Gastrocnemius medialis (tissue), 4 donors: ENCODE measurements around the gene CIDEB. TPM values are rescaled to one million over a fixed set of nuclear protein-coding genes. Genes with fewer than 3 reads are reported as not detected.
"Not testable (repeated sequence)": the region's sequence is repeated elsewhere in the genome, so short reads cannot be mapped to it uniquely, and the experiment has no call there.

Experiments used
- ATAC-seq, 2 donors: fragments of 150-250 bp; one replicate each; pipeline ENCODE4 v1.9.1; 2016
- DNase-seq, 2 donors: peaks; one replicate each; pipeline ENCODE4 v3.0.0-alpha.2; 2019
- H3K27ac ChIP-seq, 4 donors: fragments of 200-600 bp; sonication (generic); 1 replicate in 1 of 4; 2 replicates in 3 of 4; pipeline ENCODE4 v1.5.1; 2016 to 2018; ENCODE audit warnings: mild to moderate bottlenecking in 2 of 4, moderate library complexity in 1 of 4
- H3K27me3 ChIP-seq, 3 donors: fragments of 200-600 bp; sonication (generic) in 2 of 3; 1 replicate in 1 of 3; 2 replicates in 2 of 3; pipeline versions ENCODE4 v1.5.1 to v1.6.0; 2016 to 2019; ENCODE audit warnings: mild to moderate bottlenecking in 1 of 3, moderate library complexity in 1 of 3
- H3K36me3 ChIP-seq, 2 donors: fragments of 200-600 bp; sonication (generic) in 1 of 2; one replicate each; pipeline ENCODE4 v1.5.1; 2017 to 2018
- H3K4me1 ChIP-seq, 2 donors: fragments of 200-600 bp; sonication (generic) in 1 of 2; one replicate each; pipeline ENCODE4 v1.5.1; 2016 to 2017; ENCODE audit warnings: mild to moderate bottlenecking in 2 of 2
- H3K4me3 ChIP-seq, 4 donors: fragments of 200-600 bp; sonication (generic) in 3 of 4; 1 replicate in 1 of 4; 2 replicates in 3 of 4; pipeline ENCODE4 v1.5.1; 2016 to 2019; ENCODE audit warnings: mild to moderate bottlenecking in 2 of 4
- H3K9me3 ChIP-seq, 3 donors: fragments of 200-600 bp; sonication (generic) in 2 of 3; 1 replicate in 1 of 3; 2 replicates in 2 of 3; pipeline ENCODE4 v1.5.1; 2016 to 2019
- CTCF ChIP-seq, 5 experiments: fragments of 450-650 bp in 3 of 5; fragments of 200-600 bp in 2 of 5; sonication (generic) in 2 of 5; IDR thresholded peaks in 4 of 5; conservative IDR thresholded peaks in 1 of 5; 1 replicate in 4 of 5; 2 replicates in 1 of 5; pipeline ENCODE4 v1.5.1; 2016 to 2019; ENCODE audit warnings: antibody characterized with exemption in 5 of 5, mild to moderate bottlenecking in 3 of 5, moderate library complexity in 3 of 5
- POLR2A ChIP-seq, 2 donors: fragments of 450-650 bp; IDR thresholded peaks; one replicate each; pipeline ENCODE4 v1.6.1; 2017; ENCODE audit warnings: antibody characterized with exemption in 2 of 2, mild to moderate bottlenecking in 2 of 2, moderate library complexity in 2 of 2
- in situ Hi-C, 4 donors: fragments of 200-750 bp; cut with MboI; loops; one replicate each; pipeline versions ENCODE4 v1.15.0 to v1.8.0; 2017; ENCODE audit warnings: low sequenced_read_pairs in 4 of 4
- intact Hi-C: fragments of 100-400 bp; cut with DNase I; formaldehyde crosslinking; loops from one replicate; pipeline ENCODE4 v1.15.1; 2023; ENCODE audit warnings: low total_unique reads
- total RNA-seq, 4 donors: library from RNA; depleted of rRNA; stranded (reverse); fragments of >200 nt; gene quantifications; one replicate each; pipeline versions ENCODE4 v1.1.0 to v1.2.3, GENCODE V29; 2016

CIDEB gene
- 1 to 10 TPM in 1 of 4 donors, under 1 TPM in 3; 0.39 to 1.5 (median 0.88) TPM for total RNA-seq

- TF ChIP-seq POLR2A (IDR thresholded peaks at IDR 0.05) (no peak), CTCF (IDR thresholded peaks at IDR 0.05 in 4 of 5, conservative IDR thresholded peaks at IDR 0.05 in 1 of 5) (peak; percentile 50 to 92 (median 72))
- Histone ChIP-seq H3K4me1 (peaks cover 12 to 13% of the 10 kb centered on the region in 2 donors), H3K27ac (no peak within 1 kb of the TSS), H3K4me3 (no peak within 1 kb of the TSS), H3K27me3 (no peaks in the 10 kb centered on the region), H3K36me3 (peaks cover 0 to 45% of the 10 kb centered on the region in 2 donors), H3K9me3 (no peaks in the 10 kb centered on the region)
- intact Hi-C loops: no loop called here
- ATAC-seq (peak in 1 of 2 donors; percentile 38), DNase-seq (no peak)
- in situ Hi-C loops: loop anchor here in 1 of 4 donors (10.0 kb wide), 1 partner anchor 63 kb away; the partner anchor contains the start of gene TINF2
Observed at GRCh38 chr14:24307575-24308341, at the start of gene CIDEB. CIDEB (minus strand) TSS chr14:24307977; CDS start chr14:24307858, 119 bp downstream.

- ATAC-seq: no peak
- no peak overlapping the region for H3K27ac ChIP-seq
- no peaks in the 10 kb centered on the region for H3K9me3 ChIP-seq
- no peaks in the 10 kb centered on the region for H3K4me1 ChIP-seq
- intact Hi-C loops: no loop called here
- H3K27me3 ChIP-seq: peaks cover 0 to 8% (median 8%) of the 10 kb centered on the region in 3 donors
- no peaks in the 10 kb centered on the region for H3K36me3 ChIP-seq
- in situ Hi-C loops: no loop called here
- TF ChIP-seq CTCF (IDR thresholded peaks at IDR 0.05 in 4 of 5, conservative IDR thresholded peaks at IDR 0.05 in 1 of 5) (no peak), POLR2A (IDR thresholded peaks at IDR 0.05) (no peak)
- no peak for DNase-seq
- no peak overlapping the region for H3K4me3 ChIP-seq
Observed at GRCh38 chr14:24356208-24356607, 48.4 kb upstream of the CIDEB start.

- intact Hi-C loops: no loop called here
- Histone ChIP-seq H3K4me1 (no peaks in the 10 kb centered on the region), H3K27me3 (peaks cover 0 to 9% (median 8%) of the 10 kb centered on the region in 3 donors), H3K9me3 (no peaks in the 10 kb centered on the region), H3K36me3 (no peaks in the 10 kb centered on the region), H3K27ac (no peak overlapping the region), H3K4me3 (no peak overlapping the region)
- DNase-seq: no peak
- TF ChIP-seq POLR2A (IDR thresholded peaks at IDR 0.05) (no peak), CTCF (IDR thresholded peaks at IDR 0.05 in 4 of 5, conservative IDR thresholded peaks at IDR 0.05 in 1 of 5) (no peak)
- no peak for ATAC-seq
- in situ Hi-C loops: no loop called here
Observed at GRCh38 chr14:24355009-24355408, 47.2 kb upstream of the CIDEB start.

GRCh38 chr14:24354482-24354825 lies 46.7 kb upstream of the CIDEB start:
- DNase-seq, ATAC-seq, H3K9me3 ChIP-seq, H3K4me1 ChIP-seq, H3K27ac ChIP-seq, in situ Hi-C loops, intact Hi-C loops, H3K4me3 ChIP-seq, H3K27me3 ChIP-seq, H3K36me3 ChIP-seq: not testable (repeated sequence)

- no peak for DNase-seq
- TF ChIP-seq POLR2A (IDR thresholded peaks at IDR 0.05) (no peak), CTCF (IDR thresholded peaks at IDR 0.05 in 4 of 5, conservative IDR thresholded peaks at IDR 0.05 in 1 of 5) (no peak)
- Histone ChIP-seq H3K9me3 (no peaks in the 10 kb centered on the region), H3K36me3 (no peaks in the 10 kb centered on the region), H3K4me3 (no peak overlapping the region), H3K27ac (no peak overlapping the region), H3K4me1 (no peaks in the 10 kb centered on the region), H3K27me3 (peaks cover 0 to 10% (median 9%) of the 10 kb centered on the region in 3 donors)
- ATAC-seq: no peak
- in situ Hi-C loops: no loop called here
- intact Hi-C loops: no loop called here
Observed at GRCh38 chr14:24353559-24354481, 46.0 kb upstream of the CIDEB start.
